Right cardiac atrium (tissue), 5 donors: ENCODE results near the gene DPY19L2. TPM values are rescaled to one million over a fixed set of nuclear protein-coding genes. Genes with fewer than 3 reads are reported as not detected.
"Not testable (repeated sequence)": the region's sequence is repeated elsewhere in the genome, so short reads cannot be mapped to it uniquely, and the experiment has no call there.

Experiments
- ATAC-seq, 2 donors: fragments of 200-7000 bp; cut with Tn5 transposase; one replicate each; pipeline versions ENCODE4 v1.8.0 to v1.9.1; 2020; ENCODE audit warnings: moderate library complexity in 2 of 2, mild to moderate bottlenecking in 1 of 2
- DNase-seq, 3 donors: peaks; one replicate each; pipeline ENCODE4 v3.0.0-alpha.2; 2020
- H3K27ac ChIP-seq: one replicate; pipeline ENCODE4 v1.5.1; 2013; ENCODE audit warnings: mild to moderate bottlenecking, low read length, control low read depth, moderate library complexity
- H3K27me3 ChIP-seq: one replicate; pipeline ENCODE4 v1.6.1; 2013; ENCODE audit not compliant: control insufficient read depth, insufficient read depth
- H3K4me1 ChIP-seq: one replicate; pipeline ENCODE4 v1.6.1; 2013; ENCODE audit warnings: low read length; ENCODE audit not compliant: control insufficient read depth, insufficient read depth
- H3K4me3 ChIP-seq: one replicate; pipeline ENCODE4 v1.5.1; 2013; ENCODE audit warnings: low read length, control low read depth
- H3K9me3 ChIP-seq: one replicate; pipeline ENCODE4 v1.6.1; 2013; ENCODE audit warnings: low read length; ENCODE audit not compliant: control insufficient read depth
- WGBS: extraction: QIAGEN DNeasy Blood & Tissue Kit; methylation state at CpG from one replicate; pipeline ENCODE4 v1.1.7; 2013; 5-methylcytosine and 5-hydroxymethylcytosine counted together
- intact Hi-C, 4 donors: fragments of 100-400 bp; cut with DNase I; formaldehyde crosslinking; loops; one replicate each; pipeline versions ENCODE4 v1.11.0 to v1.14.0; 2022 to 2023
- polyA plus RNA-seq: library from polyadenylated mRNA; stranded (reverse); fragments of 200-250 nt; gene quantifications from one replicate; pipeline ENCODE4 v1.2.3, GENCODE V29; 2013
- total RNA-seq, 4 donors: library from RNA; stranded (reverse); fragmentation: NEBNext Ultra II Directional; extraction: Animal tissue kit (Norgen Biotek cat#: 25700); gene quantifications; one replicate each; pipeline ENCODE4 v1.2.1, GENCODE V29; 2021
- donor health status: healthy with polysubstance abuse.
- donor health status: DM: no; HTN: yes; CAD: no.
- donor health status: DM: no; HTN: no; CAD: no.
- donor health status: DM: no; HTN: yes; CAD: no; lungs with severe emphysema.
- donor health status: DM: yes; HTN: yes; CAD: no.

The DPY19L2 gene
- total and polyA plus RNA-seq, 5 donors = 28.1 to 54.8 (median 43.9) TPM

DNA sequence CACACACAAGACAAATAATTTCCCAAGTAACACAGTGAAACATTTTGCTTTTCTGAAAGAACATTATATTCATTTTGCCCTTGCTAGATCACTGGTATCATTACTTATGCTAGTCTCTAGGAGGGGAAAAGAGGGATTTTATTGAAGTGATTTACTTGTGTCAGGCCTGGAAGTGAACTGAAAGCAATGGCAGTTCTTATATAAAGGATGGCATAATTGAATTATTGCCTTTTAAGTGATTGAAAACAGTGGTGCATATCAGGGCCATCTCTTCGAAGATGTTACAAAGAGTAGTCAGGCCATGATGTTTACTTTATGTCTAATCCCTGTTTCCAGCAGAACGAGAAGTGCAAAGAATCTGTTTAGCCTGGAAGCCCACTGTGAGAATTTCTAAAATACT, 30.7 kb upstream of the DPY19L2 start:
- H3K27ac ChIP-seq, H3K27me3 ChIP-seq, H3K4me1 ChIP-seq, H3K9me3 ChIP-seq, DNase-seq, intact Hi-C loops, ATAC-seq, H3K4me3 ChIP-seq: not testable (repeated sequence)
- 71% methylated on average over 1 of the region's 2 CpGs for WGBS

DNA sequence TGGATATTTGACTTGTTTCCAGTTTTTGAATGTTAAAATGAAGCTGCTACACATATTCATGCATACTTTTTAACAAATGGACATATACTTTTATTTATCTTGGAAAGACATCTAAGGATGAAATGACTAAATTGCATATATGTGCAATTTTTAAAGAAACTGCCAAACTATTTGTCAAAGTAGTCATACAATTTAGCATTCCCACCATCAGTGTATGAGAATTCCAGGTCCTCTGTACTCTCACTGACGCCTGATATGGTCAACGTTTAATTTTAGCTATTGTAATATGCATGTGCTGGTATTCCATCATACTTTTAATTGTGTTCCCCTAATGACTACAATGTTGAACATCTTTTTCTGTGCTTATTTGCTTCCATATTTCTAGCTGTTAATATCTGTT, 22.5 kb upstream of the DPY19L2 start:
- 61% methylated on average over 2 of the region's 2 CpGs for whole genome bisulfite sequencing
- DNase-seq = not testable (repeated sequence)

DNA sequence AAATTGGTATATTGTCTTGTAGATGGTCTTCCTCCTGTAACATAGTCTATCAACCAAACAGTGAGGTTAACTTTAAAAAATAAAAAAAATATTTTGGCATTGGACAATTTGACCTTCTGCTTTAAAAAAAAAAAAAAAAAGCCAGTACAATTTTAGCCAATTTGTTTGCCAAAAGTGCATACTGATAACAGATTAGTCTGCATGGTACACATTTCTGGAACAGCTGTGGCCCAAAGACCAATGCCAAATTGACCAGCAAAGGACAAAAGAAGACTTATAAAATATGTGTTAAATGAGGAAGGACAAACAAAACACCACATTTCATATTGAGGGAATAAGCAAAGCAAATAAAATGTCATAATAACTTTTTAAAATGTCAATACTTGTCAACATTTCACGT, 20.8 kb upstream of the DPY19L2 start:
- 78% methylated on average over 1 of the region's 1 CpG for WGBS
- H3K27me3 ChIP-seq, ATAC-seq, H3K4me1 ChIP-seq, intact Hi-C loops, H3K27ac ChIP-seq, DNase-seq, H3K9me3 ChIP-seq, H3K4me3 ChIP-seq: not testable (repeated sequence)

More for the DNA sequence above, 22.5 kb upstream of the DPY19L2 start:
- H3K4me3 ChIP-seq, H3K27ac ChIP-seq, H3K27me3 ChIP-seq, H3K4me1 ChIP-seq, intact Hi-C loops, ATAC-seq, H3K9me3 ChIP-seq: not testable (repeated sequence)

DNA sequence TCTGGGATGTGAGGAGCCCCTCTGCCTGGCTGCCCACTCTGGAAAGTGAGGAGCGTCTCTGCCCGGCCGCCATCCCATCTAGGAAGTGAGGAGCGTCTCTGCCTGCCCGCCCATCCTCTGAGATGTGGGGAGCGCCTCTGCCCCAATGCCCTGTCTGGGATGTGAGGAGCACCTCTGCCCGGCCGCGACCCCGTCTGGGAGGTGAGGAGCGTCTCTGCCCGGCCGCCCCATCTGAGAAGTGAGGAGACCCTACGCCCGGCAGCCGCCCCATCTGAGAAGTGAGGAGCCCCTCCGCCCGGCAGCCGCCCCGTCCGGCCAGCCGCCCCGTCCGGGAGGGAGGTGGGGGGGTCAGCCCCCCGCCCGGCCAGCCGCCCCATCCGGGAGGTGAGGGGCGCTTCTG, 18.3 kb upstream of the DPY19L2 start:
- H3K9me3 ChIP-seq, H3K27me3 ChIP-seq, H3K4me1 ChIP-seq, intact Hi-C loops, H3K27ac ChIP-seq, H3K4me3 ChIP-seq, ATAC-seq: not testable (repeated sequence)
- 96% methylated on average over 20 of the region's 29 CpGs for WGBS
- DNase-seq = peak in 1 of 3 donors; percentile 28

DNA sequence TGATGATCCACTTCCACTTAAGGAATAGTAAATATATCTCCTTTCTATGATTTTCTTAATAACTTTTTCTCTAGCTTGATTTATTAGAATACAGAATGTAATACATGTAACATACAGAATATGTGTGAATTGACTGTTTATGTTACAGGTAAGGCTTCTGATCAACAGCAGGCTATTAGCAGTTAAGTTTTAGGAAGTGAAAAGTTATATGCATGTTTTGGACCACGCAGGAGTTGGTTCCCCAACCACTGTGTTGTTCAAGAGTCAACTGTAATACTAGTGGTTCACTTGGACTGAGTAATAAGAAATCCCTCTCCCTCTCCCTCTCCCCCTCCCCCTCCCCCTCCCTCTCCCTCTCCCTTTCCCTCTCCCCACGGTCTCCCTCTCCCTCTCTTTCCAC, 17.5 kb upstream of the DPY19L2 start:
- 80% methylated on average over 2 of the region's 2 CpGs for WGBS
- not testable (repeated sequence) for ATAC-seq

DNA sequence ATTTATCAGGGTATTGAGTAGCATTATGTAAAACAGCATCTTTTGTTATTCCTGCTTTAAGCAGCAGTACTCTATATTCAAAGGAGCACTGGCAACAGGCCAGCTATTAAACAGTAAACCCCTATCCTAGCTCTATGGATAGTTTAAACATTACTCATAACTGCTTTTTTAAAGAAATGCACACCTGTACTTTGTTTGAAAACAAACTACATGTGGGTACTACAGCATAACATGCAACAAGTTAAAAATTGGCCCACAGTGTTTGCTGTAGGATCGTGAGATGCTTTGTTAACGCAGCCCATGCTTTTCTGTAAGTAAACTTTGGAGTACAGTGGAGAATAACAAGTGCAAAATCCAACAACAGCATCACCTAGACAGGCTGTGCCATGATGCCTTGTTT, 14.3 kb upstream of the DPY19L2 start:
- intact Hi-C loops, ATAC-seq: not testable (repeated sequence)

More for the DNA sequence above, 17.5 kb upstream of the DPY19L2 start:
- H3K9me3 ChIP-seq, DNase-seq, intact Hi-C loops, H3K27ac ChIP-seq, H3K4me3 ChIP-seq, H3K4me1 ChIP-seq, H3K27me3 ChIP-seq: not testable (repeated sequence)

DNA sequence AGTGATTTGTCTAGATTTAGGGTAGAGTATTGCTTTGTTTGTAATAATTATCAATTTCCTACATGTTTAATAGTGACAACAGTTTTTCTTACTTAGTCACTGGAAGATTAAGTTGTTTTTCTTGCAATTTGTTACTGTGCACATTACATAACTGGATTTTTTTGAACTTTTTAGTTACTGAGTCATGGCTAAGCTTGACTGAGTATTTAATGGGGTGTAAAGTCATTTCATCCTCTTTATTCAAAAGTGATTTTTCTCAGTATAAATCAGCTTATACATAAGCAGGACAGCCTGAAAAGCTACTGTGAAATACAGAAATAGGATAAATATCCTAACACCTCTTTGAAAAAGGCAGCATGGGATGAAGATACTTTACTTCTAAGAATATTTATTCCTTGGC, 12.5 kb upstream of the DPY19L2 start:
- H3K9me3 ChIP-seq, ATAC-seq, H3K4me1 ChIP-seq, H3K27ac ChIP-seq, H3K27me3 ChIP-seq, H3K4me3 ChIP-seq, intact Hi-C loops, DNase-seq: not testable (repeated sequence)

More for the DNA sequence above, 14.3 kb upstream of the DPY19L2 start:
- not testable (repeated sequence) for H3K27ac ChIP-seq, H3K4me1 ChIP-seq, H3K9me3 ChIP-seq, DNase-seq, H3K27me3 ChIP-seq, H3K4me3 ChIP-seq
- WGBS = 82% methylated on average over 2 of the region's 2 CpGs

DNA sequence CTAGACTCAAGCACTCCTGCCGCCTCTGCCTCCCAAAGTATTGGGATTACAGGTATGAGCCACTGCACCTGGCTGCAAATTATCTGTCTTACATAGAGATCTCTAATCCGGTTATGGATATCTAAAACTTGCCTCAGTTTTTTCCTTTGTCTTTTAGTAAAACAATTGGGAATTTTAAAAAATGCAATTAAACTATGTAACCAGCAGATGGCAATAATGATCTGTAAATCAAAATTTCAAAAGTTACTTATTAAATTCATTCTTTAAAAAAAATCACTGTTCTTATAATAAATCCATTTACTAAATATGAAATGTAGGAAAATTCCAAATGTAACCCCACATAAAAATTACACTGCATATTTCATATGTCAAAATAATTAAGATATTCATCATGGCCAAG, 4.3 kb upstream of the DPY19L2 start:
- H3K4me1 ChIP-seq, H3K27me3 ChIP-seq, ATAC-seq, intact Hi-C loops, H3K4me3 ChIP-seq, H3K27ac ChIP-seq, DNase-seq, H3K9me3 ChIP-seq: not testable (repeated sequence)
- 14% methylated on average over 2 of the region's 2 CpGs for WGBS

DNA sequence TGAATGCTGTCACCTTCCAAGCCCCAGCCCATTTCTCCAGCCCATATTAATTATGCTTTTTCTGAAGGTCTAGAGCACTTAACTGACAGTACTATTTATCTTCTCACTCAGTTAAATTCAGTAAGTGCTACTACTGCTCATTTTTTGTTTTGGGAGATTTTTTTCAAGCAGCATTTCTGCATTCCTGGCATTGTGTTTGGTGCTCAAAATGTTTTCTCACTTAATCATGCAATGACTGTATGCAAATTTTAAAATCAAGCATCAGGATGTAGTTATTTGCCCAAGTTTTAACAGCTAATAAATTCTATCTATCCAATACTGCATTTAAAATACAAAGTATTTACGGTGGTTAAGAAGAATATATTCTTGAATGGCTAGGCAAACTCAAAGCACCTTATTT, 1.6 kb upstream of the DPY19L2 start:
- H3K4me1 ChIP-seq, DNase-seq, H3K27me3 ChIP-seq, ATAC-seq, H3K9me3 ChIP-seq, intact Hi-C loops, H3K27ac ChIP-seq, H3K4me3 ChIP-seq: not testable (repeated sequence)
- WGBS = 90% methylated on average over 1 of the region's 1 CpG

DNA sequence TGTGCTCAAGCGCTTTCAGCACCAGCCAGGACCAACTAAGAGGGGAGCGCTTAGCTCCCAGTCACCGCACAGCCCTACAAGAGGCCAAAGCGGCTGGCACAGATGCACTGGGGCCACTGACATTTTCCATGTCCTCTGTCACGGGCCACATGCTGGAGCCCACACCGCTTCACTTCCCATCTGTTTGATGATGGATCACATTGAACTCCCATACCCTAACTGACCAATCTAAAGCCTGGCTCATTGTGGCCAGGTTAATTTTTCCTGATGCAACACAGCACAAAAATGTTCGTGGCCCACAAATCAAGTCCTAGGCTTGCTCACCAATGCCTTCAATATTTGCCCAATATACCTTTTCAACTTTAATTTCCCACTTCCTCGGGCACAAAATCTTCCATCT, 1.1 kb upstream of the DPY19L2 start:
- intact Hi-C loops, H3K27me3 ChIP-seq, H3K4me1 ChIP-seq, DNase-seq, ATAC-seq, H3K9me3 ChIP-seq, H3K27ac ChIP-seq, H3K4me3 ChIP-seq: not testable (repeated sequence)
- 43% methylated on average over 5 of the region's 8 CpGs for WGBS

DNA sequence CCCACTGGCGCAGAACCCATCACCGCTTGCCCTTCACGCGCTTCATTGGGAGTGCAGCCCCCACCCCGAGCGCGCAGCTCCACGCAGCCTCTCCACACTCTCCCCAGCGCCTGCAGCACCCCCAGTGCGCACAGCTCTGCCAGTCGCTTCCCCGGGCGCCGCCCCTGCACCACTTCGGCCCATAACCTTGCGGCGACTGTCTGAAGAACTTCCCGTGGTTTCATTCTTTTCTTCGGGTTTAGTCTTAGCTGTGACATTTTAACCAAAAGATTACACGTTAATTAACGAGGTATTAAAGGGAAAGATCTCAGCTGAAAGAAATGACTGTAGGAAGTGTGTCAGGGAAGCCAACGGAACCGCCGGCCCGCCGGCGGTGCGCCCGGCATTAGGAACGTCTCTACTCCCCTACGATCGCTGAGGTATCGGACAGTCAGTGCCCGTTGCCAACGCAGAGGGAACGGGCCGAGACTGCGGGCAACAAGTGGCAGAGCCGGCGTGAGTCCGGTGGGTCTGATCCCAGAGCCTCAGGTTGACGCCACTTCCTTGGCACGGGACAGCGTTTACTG, 590 bp upstream of the DPY19L2 start:
- under 1% methylated on average over 44 of the region's 44 CpGs for WGBS
- intact Hi-C loops, H3K27me3 ChIP-seq, H3K4me1 ChIP-seq, H3K9me3 ChIP-seq: not testable (repeated sequence)
- DNase-seq (peak; percentile 37 to 60 (median 56)), ATAC-seq (peak; percentile 81 to 82)
- Histone ChIP-seq H3K27ac (peak overlapping the region; percentile 86), H3K4me3 (peak overlapping the region; percentile 89)

DNA sequence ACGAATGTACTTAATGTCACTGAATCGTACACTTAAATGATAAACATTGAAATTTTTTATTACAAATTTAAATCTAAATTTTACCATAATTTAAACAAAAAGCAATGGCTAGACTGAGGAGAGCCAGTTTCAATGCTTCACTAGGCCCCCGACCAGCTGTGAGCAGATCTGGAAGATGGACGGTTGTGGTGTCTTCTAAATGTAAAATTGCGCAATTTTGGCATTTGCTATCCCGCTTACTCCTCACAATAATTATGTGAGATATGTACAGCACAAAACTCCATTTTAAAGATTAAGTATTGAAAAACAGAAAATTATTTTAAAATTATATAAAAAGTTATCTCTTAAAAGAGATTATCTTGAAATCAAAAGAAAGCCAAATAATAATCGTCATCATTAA, 5.3 kb downstream of the DPY19L2 start:
- H3K9me3 ChIP-seq, intact Hi-C loops, H3K27me3 ChIP-seq, H3K4me3 ChIP-seq, H3K27ac ChIP-seq, DNase-seq, H3K4me1 ChIP-seq, ATAC-seq: not testable (repeated sequence)
- 76% methylated on average over 7 of the region's 7 CpGs for WGBS
